GM19395 (cell line): ENCODE data around the gene GVQW3.

Experiments used
- ATAC-seq: cut with Tn5 transposase; IDR thresholded peaks from one replicate; pipeline ENCODE4 v1.9.1; 2021; ENCODE audit warnings: mild to moderate bottlenecking, moderate library complexity; ENCODE audit not compliant: unreplicated experiment

Gene GVQW3

DNA sequence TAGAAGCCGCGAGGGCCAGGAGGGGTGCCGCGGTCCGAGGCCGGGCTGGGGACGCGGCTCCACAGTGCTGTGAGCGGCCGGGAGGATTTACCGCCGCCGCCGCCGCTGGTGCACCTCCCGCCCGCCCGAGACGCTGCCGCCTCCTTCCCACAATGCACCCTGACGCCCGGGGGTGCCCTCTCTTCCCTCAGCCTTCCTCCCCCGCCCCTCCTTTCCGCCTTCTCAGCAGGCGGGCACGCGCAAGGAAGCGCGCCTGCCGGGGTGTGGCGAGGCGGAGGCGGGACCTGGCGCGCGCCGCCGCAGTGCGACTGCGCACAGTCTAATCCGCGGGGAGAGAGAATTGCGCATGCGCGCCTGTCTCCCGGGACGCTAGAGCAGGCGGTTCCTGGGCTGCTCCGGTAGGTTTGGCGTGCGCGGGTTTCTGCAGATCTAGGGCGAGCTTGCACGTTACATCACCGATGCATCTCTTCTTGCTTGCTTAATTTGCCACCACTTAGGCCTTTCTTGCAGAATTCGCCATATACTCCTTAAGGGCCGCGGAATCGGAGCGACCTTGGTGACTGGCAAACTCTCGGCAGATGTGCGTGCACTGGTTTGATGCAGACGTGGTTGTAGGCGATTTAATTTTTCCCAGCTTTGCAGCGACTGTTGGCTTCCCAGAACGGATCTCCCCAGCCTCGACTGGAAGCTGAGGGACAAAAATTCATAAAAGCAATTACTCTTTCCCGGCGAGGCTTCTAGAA is at the start of gene GVQW3, which contains the start of gene THAP12:
TSS of gene GVQW3 (plus strand) at position 347 of the 743 bp plus-strand sequence. CDS start 506 bp downstream, outside the sequence.
TSS of gene THAP12 (minus strand) at position 156 of the 743 bp plus-strand sequence. CDS start 296 bp downstream, outside the sequence.
- ATAC-seq = peak; percentile 73

- no peak for ATAC-seq
Measured at GRCh38 chr11:76334826-76335389, 46.2 kb upstream of the GVQW3 start.

DNA sequence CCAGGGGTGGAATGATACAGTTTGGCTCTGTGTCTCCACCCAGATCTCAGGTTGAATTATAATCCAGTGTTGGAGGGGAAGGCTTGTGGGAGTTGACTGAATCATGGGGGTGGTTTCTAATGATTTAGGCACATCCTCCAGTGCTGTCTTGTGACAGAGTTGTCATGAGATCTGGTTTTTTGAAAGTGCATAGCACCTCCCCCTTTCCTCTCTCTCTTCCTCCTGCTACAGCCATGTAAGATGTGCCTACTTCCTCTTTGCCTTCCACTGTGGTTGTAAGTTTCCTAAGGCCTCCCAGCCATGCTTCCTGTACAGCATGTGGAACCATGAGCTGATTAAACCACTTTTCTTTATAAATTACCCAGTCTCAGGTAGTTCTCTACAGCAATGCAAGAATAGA is 45.3 kb upstream of the GVQW3 start:
- ATAC-seq = no peak

DNA sequence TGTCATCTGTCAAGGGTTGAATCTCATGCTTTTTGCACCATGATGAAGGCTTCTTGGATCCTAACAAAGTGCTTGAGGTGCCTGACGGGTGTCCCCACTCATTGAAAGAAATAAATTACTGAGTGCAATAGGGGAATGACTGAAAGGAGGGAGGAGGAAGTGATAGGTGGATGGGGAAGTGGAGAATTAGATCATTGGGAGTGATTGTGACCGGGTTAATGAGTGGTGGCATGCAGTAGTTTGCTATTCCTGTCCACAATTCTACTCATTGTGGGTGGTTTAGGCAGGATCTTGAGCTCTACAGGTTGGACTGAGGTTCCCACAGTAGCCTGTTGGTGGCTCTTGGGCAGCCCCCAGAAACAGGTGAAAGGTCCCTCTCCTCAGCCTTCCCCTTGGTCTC is 44.5 kb upstream of the GVQW3 start:
- ATAC-seq = no peak

GRCh38 chr11:76337469-76337868 is 43.7 kb upstream of the GVQW3 start:
- no peak for ATAC-seq

DNA sequence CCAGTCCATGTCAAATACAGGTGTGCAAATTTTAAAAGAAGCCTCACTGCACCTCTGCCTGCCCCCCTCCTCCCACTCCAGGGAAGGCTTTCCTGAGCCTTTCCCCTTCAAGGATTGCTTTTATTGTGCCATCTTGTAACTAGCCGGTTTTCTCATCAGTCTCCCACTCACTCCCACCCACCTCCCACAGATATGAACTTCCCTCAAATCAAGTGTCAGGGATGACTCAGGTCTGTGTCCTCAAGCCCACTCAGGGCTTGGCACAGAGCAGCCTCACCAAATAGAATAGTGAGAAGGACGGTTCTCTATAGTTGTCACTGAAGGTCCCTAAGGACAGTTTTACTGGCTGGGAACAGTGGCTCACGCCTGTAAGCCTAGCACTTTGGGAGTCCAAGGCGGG is 43.2 kb upstream of the GVQW3 start:
- ATAC-seq = no peak

GRCh38 chr11:76339221-76339620 is 41.9 kb upstream of the GVQW3 start:
- ATAC-seq = no peak

DNA sequence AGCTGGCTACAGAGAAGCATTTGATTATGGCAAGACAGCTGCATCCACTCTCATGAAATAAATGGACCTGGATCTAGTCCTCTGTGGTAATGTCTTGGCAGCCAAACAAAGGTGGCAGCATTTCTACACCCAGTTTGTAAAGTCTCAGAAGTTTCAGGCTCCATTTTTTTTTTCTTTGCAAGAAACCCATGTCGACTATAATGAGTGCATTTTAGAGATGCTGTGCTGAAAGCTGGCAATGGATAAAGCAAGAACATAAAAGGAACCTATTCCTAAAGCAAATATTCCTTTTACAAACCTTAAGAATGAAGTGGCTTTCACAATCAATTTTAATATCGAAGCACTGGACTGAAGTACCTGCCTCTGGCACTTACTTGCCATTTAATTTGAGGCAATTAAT is 33.7 kb upstream of the GVQW3 start:
- no peak for ATAC-seq

- ATAC-seq = no peak
Measured at GRCh38 chr11:76348348-76348747, 32.8 kb upstream of the GVQW3 start.

DNA sequence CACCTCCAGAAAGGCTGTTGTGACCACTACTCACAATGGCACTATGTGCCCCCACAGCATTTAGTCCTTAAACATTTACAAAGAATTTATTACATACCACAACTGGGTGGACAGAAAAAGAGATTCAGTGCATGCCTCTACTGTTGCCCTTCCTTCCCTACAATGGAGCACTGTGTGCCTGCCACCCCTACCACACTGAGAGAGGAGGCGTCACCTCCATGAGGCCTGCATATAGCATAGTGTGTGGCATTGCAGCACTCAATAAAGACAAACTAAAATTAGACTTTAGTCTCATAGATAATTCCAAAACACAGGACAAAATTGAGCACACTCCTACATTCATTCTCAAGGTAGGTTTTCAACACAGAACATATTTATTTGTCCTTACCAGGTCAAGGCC is 26.0 kb upstream of the GVQW3 start:
- no peak for ATAC-seq

- ATAC-seq = no peak
Measured at GRCh38 chr11:76361374-76361773, 19.7 kb upstream of the GVQW3 start.

DNA sequence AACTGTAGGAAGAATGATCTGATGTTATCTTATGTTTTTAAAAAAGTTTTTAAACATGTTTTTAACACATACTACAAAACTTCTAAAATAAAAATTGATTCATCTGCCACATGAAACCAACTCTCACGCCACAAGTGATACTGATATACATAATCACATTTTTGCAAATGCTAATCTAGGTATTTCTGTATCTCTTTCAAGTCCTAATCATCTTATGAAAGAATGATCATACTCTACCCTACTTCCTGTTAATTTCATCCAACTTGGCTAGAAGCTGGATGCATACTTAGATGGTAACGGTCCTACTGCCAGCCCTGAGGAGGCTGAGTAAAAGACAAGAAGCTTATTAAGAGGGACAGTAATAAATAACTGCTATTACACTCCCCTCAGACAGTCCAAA is 19.3 kb upstream of the GVQW3 start:
- no peak for ATAC-seq

DNA sequence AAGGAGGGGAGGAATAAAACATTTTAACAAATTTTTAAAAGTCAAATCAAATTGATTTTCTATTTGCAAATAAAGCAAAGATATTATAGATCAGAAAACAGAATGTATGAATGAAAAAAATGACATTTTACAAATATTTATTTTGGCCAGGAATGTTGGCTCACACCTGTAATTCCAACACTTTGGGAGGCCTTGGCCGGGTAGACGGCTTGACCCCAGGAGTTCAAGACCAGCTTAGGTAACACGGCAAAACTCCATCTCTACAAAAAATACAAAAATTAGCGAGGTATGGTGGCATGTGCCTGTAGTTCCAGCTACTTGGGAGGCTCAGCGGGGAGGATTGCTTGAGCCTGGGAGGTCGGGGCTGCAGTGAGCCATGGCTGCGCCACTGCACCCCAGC is 18.4 kb upstream of the GVQW3 start:
- ATAC-seq = no peak

GRCh38 chr11:76365038-76365679 is 16.0 kb upstream of the GVQW3 start:
- ATAC-seq = no peak

GRCh38 chr11:76368490-76368889 is 12.6 kb upstream of the GVQW3 start:
- no peak for ATAC-seq

DNA sequence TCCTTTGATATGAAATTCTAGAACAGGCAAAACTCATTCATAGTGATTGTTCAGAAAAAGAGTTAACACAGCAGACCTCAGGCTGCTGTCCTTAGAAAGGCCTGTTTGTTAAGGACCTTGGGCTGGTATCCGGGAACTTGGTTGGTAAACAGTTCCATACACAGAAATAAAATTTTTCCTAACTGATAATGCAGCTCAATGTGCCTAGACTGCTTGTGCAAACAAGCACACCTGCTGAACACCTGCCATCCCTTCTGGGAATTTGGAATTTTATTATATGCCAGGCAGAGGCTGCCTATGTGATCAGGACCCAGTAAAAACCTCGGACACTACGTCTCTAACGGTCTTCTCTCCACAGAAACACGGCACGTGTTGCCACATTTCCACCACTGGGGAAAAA is 11.7 kb upstream of the GVQW3 start:
- no peak for ATAC-seq

- ATAC-seq = no peak
Measured at GRCh38 chr11:76371170-76371569, 10.0 kb upstream of the GVQW3 start.

GRCh38 chr11:76376746-76377558 is 4.2 kb upstream of the GVQW3 start:
- peak; percentile 31 for ATAC-seq

- ATAC-seq = no peak
Measured at GRCh38 chr11:76379807-76380158, 1.3 kb upstream of the GVQW3 start.

- ATAC-seq = peak; percentile 17
Measured at GRCh38 chr11:76380159-76380976, 755 bp upstream of the GVQW3 start.

DNA sequence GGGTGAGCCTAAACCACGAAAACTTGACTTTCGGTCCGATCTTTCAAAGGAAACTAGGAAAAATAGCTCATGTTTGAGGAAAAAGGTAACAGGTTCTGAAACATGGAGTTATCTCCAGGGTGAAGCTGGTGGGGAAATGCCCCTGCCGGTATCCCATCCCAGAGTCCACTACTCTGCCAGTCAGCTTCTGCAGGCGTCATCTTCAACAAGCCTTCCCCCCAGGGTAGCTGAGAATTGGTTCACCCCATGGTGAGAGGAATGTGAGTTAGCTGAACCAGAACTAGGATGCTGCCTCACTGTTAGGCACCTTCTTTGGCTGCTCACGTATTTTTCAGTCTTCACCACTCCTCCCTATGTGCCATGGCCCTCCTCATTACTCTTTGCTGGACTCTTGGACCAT is 1.1 kb downstream of the GVQW3 start:
- ATAC-seq = no peak
